CD4-positive, alpha-beta memory T cell (primary cell): ENCODE measurements around the gene PITRM1. TPM values are rescaled to one million over a fixed set of nuclear protein-coding genes. Genes with fewer than 3 reads are reported as not detected.

Experiments
- CTCF ChIA-PET: fragments of 350-600 bp; sonication (Branson Sonifier 250); formaldehyde crosslinking; loops from one replicate; lab custom pipeline; 2021; ENCODE audit warnings: inconsistent platforms; ENCODE audit not compliant: partially characterized antibody; lab: Charles Lee
- POLR2A ChIA-PET: fragments of 350-600 bp; sonication (Branson Sonifier 250); formaldehyde crosslinking; loops from one replicate; lab custom pipeline; 2021; ENCODE audit not compliant: partially characterized antibody; lab: Charles Lee
- DNase-seq, 5 donors: peaks; one replicate each; pipeline versions ENCODE4 v3.0.0 to v3.0.0-alpha.2; 2020 to 2022; ENCODE audit warnings: mixed read lengths in 1 of 5
- H3K27ac ChIP-seq: one replicate; pipeline ENCODE4 v1.7.0; 2013; ENCODE audit warnings: low read depth, low read length
- H3K27me3 ChIP-seq: 2 replicates; pipeline ENCODE4 v1.7.0; 2013; ENCODE audit warnings: mild to moderate bottlenecking, low read length, moderate library complexity; ENCODE audit not compliant: insufficient read depth
- H3K36me3 ChIP-seq: 2 replicates; pipeline ENCODE4 v1.7.0; 2013; ENCODE audit warnings: mild to moderate bottlenecking, low read length, moderate library complexity; ENCODE audit not compliant: insufficient read depth
- H3K4me1 ChIP-seq: 2 replicates; pipeline ENCODE4 v1.7.0; 2013; ENCODE audit warnings: mild to moderate bottlenecking, low read length, moderate library complexity; ENCODE audit not compliant: insufficient read depth
- H3K4me3 ChIP-seq, 2 donors: one replicate each; pipeline ENCODE4 v1.7.0; 2013; ENCODE audit warnings: low read length in 2 of 2, mild to moderate bottlenecking in 1 of 2
- H3K9me3 ChIP-seq, 2 donors: one replicate each; pipeline ENCODE4 v1.7.0; 2013; ENCODE audit warnings: low read length in 2 of 2, control low read depth in 1 of 2; ENCODE audit not compliant: control insufficient read depth in 1 of 2
- H3K27ac Mint-ChIP-seq, 7 donors: one replicate each; pipeline ENCODE4 v1.8.0; 2020 to 2021; ENCODE audit warnings: mixed read lengths in 7 of 7, mild to moderate bottlenecking in 6 of 7, inconsistent platforms in 3 of 7, moderate library complexity in 3 of 7
- H3K27me3 Mint-ChIP-seq, 2 donors: one replicate each; pipeline ENCODE4 v1.8.0; 2020 to 2021; ENCODE audit warnings: mixed read lengths in 2 of 2
- H3K36me3 Mint-ChIP-seq, 2 donors: one replicate each; pipeline ENCODE4 v1.8.0; 2020 to 2021; ENCODE audit warnings: mixed read lengths in 2 of 2, inconsistent platforms in 1 of 2, mild to moderate bottlenecking in 1 of 2
- H3K4me1 Mint-ChIP-seq, 4 donors: one replicate each; pipeline ENCODE4 v1.8.0; 2020 to 2021; ENCODE audit warnings: mixed read lengths in 4 of 4, mild to moderate bottlenecking in 1 of 4
- H3K4me3 Mint-ChIP-seq, 8 donors: one replicate each; pipeline ENCODE4 v1.8.0; 2020 to 2021; ENCODE audit warnings: mixed read lengths in 8 of 8, mild to moderate bottlenecking in 7 of 8, moderate library complexity in 6 of 8, inconsistent platforms in 3 of 8
- H3K9me3 Mint-ChIP-seq, 8 donors: one replicate each; pipeline ENCODE4 v1.8.0; 2020 to 2021; ENCODE audit warnings: mixed read lengths in 8 of 8, mild to moderate bottlenecking in 5 of 8, inconsistent platforms in 3 of 8, moderate library complexity in 1 of 8
- intact Hi-C: fragments of 100-400 bp; cut with micrococcal nuclease; formaldehyde crosslinking; loops from one replicate; pipeline ENCODE4 v1.15.1; 2023
- polyA plus RNA-seq, 2 donors: library from polyadenylated mRNA; unstranded; fragments of 300-500 nt; fragmentation: Illumina TruSeq; gene quantifications; one replicate each; pipeline ENCODE4 v1.2.3, GENCODE V29; 2021
- total RNA-seq, 2 experiments: library from RNA; stranded (reverse); gene quantifications; one replicate each; pipeline ENCODE4 v1.2.3, GENCODE V29; 2021

The PITRM1 gene
- total and polyA plus RNA-seq, 4 experiments from 2014 or later: 25.5 to 80.7 (median 63.0) TPM

DNA sequence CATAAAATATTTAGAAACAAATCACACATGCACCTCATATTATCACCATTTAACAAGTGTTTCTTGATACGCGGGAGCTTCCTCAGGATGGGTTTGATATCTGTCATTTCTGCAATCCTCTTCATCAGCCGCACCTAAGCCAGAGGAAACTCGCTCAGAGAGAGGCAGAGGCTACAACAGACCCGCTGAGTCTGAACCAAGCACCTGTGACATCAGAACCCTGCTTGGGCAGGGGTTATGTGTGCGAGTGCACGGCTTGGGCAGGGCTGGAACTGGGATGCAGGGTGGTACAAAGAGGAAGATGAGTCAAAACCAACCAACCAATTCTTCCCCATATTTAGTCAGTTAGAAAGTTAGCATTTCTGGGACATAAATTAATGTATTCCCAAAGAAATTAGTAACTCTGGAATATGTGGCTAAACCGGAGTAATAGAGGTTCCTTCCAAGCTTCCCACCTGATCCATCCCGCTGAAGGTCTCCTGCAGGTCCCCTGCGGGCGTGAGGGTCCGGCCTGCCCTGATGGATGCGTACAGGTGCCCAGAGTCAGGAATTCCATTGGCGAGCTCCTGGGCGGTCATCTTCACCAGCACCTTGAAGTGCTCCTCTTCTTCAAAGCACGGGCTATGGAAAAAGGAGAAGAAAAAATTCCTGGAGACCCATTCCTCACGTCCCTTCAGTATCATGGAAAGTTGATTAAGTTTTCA lies 25.3 kb downstream of the PITRM1 start:
- intact Hi-C loops: no loop called here
- H3K9me3 ChIP-seq: no peaks in the 10 kb centered on the region
- no peaks in the 10 kb centered on the region for H3K27me3 Mint-ChIP-seq
- no peak overlapping the region for H3K4me3 Mint-ChIP-seq
- H3K4me3 ChIP-seq: no peak overlapping the region
- CTCF ChIA-PET: no interaction called here
- POLR2A ChIA-PET: no interaction called here
- peaks cover 61 to 92% of the 10 kb centered on the region in 2 donors for H3K36me3 Mint-ChIP-seq
- H3K27me3 ChIP-seq: no peaks in the 10 kb centered on the region
- H3K27ac Mint-ChIP-seq: peak overlapping the region in 1 of 7 donors; percentile 36
- H3K9me3 Mint-ChIP-seq: no peaks in the 10 kb centered on the region
- H3K4me1 ChIP-seq: no peaks in the 10 kb centered on the region
- peaks cover 81% of the 10 kb centered on the region for H3K36me3 ChIP-seq
- no peak for DNase-seq
- no peak overlapping the region for H3K27ac ChIP-seq
- no peaks in the 10 kb centered on the region for H3K4me1 Mint-ChIP-seq

DNA sequence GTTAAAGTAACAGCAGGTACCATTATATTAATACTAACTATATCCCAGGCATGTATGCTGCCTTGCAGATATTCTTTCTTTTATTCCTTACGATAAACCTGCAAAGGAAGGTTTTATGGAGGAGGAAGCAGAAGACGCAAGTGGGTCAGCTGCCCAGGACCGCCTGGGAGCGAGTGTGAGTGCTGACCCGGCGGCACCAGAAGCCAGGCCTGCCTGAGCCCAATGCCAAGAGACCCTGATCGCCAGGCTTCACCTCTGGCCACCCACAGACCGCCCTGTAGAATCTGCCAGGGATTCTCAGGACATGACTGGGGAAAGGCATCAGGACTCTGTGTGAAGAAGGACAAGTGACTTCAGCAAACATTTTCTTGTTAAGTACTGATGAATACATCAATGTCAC lies 26.3 kb downstream of the PITRM1 start:
- POLR2A ChIA-PET: no interaction called here
- H3K27me3 Mint-ChIP-seq: no peaks in the 10 kb centered on the region
- H3K4me1 ChIP-seq: no peaks in the 10 kb centered on the region
- DNase-seq: no peak
- intact Hi-C loops: no loop called here
- no peak overlapping the region for H3K27ac ChIP-seq
- H3K9me3 ChIP-seq: no peaks in the 10 kb centered on the region
- H3K27ac Mint-ChIP-seq: no peak overlapping the region
- H3K27me3 ChIP-seq: no peaks in the 10 kb centered on the region
- CTCF ChIA-PET: no interaction called here
- H3K36me3 ChIP-seq: peaks cover 84% of the 10 kb centered on the region
- no peaks in the 10 kb centered on the region for H3K9me3 Mint-ChIP-seq
- H3K4me3 Mint-ChIP-seq: no peak overlapping the region
- H3K4me1 Mint-ChIP-seq: no peaks in the 10 kb centered on the region
- H3K4me3 ChIP-seq: no peak overlapping the region
- peaks cover 68 to 91% of the 10 kb centered on the region in 2 donors for H3K36me3 Mint-ChIP-seq

DNA sequence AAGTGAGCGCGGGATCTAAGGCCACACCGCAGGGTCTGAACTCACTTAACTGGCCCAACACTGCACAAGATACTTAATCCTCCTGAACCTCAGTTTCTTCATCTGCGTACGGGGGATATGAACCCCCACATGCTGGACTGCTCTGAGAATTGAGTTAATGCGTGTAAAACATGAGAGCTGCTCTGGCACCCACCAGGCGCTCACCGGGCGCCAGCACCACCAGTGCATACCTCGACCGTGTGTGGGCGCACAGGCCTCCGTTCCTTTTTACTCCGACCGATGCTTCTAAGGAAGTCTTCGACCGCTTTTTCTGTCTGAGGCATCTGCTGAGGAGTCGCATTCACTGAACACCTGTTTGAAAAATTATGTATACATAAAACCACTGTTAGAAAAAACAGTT lies 27.2 kb downstream of the PITRM1 start:
- H3K9me3 Mint-ChIP-seq: no peaks in the 10 kb centered on the region
- CTCF ChIA-PET: no interaction called here

DNA sequence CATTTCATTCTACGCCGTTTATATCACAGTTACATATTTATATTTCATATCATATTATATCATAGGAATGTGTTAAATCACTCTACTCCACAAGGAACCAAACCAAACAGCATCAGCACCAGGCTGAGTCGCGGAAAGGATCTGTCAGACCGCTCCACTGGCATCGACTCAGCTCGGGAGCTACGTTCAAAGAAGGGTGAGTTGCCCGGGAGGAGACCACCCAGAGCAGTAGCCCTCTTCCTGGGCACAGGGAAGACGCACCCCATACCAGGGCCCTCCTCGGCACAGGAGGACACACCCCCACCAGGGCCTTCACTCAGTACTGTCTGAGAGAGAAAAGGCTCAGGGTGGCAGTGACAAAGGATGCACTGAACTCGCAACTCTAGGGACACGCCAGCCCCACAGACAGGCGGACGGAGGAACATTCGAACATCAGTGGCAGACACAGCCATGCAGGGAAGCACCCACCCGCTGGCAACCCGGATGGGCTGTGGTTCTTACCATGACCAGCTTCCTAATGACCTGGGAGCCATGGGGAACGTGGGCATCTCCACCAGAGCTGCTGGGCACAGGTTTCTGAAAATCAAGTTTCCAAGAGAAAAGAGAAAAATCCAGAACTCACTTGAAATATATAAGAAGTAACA lies 28.7 kb downstream of the PITRM1 start:
- Histone ChIP-seq H3K4me1 (no peaks in the 10 kb centered on the region), H3K36me3 (peaks cover 88% of the 10 kb centered on the region), H3K9me3 (no peaks in the 10 kb centered on the region), H3K4me3 (no peak overlapping the region), H3K27ac (no peak overlapping the region), H3K27me3 (no peaks in the 10 kb centered on the region)
- H3K4me1 Mint-ChIP-seq: no peaks in the 10 kb centered on the region
- no peak for DNase-seq
- POLR2A ChIA-PET: no interaction called here
- intact Hi-C loops: no loop called here
- CTCF ChIA-PET: interaction anchor here (1.4 kb wide), 1 partner anchor 9 kb away, joined by 3 read pairs; no protein-coding TSS in a partner anchor
- no peak overlapping the region for H3K4me3 Mint-ChIP-seq
- no peaks in the 10 kb centered on the region for H3K9me3 Mint-ChIP-seq
- H3K36me3 Mint-ChIP-seq: peaks cover 72 to 92% of the 10 kb centered on the region in 2 donors
- H3K27ac Mint-ChIP-seq: peak overlapping the region in 1 of 7 donors; percentile 46
- H3K27me3 Mint-ChIP-seq: no peaks in the 10 kb centered on the region

More for the DNA sequence above, 27.2 kb downstream of the PITRM1 start:
- POLR2A ChIA-PET: no interaction called here
- no peaks in the 10 kb centered on the region for H3K4me1 Mint-ChIP-seq
- no peak for DNase-seq
- no peaks in the 10 kb centered on the region for H3K27me3 Mint-ChIP-seq
- H3K4me1 ChIP-seq: no peaks in the 10 kb centered on the region
- peaks cover 83% of the 10 kb centered on the region for H3K36me3 ChIP-seq
- intact Hi-C loops: no loop called here
- no peaks in the 10 kb centered on the region for H3K9me3 ChIP-seq
- no peak overlapping the region for H3K27ac ChIP-seq
- no peak overlapping the region for H3K4me3 Mint-ChIP-seq
- peaks cover 65 to 91% of the 10 kb centered on the region in 2 donors for H3K36me3 Mint-ChIP-seq
- no peak overlapping the region for H3K27ac Mint-ChIP-seq
- H3K27me3 ChIP-seq: no peaks in the 10 kb centered on the region
- no peak overlapping the region for H3K4me3 ChIP-seq

DNA sequence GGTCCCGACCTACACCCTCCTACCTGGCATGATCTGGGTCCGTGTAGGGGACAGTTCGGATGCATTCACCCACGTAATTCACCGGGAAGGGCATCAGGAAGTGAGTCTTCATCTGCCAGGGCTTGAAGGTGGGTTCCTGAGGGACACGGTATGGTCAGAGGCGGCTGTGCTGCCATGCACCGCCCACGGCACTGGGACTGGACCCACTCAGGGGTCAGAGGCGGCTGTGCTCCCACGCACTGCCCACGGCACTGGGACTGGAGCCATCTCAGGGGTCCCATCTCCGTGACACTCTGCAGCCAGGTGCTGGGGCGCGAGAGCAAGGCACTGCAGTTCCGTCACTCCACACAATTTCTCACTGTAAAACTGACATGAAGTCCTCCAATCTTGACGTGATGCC lies 29.2 kb downstream of the PITRM1 start:
- ChIA-PET CTCF (interaction anchor here (1.4 kb wide), 1 partner anchor 8 kb away, joined by 3 read pairs; no protein-coding TSS in a partner anchor), POLR2A (no interaction called here)
- Mint-ChIP-seq H3K27ac (peak overlapping the region in 1 of 7 donors; percentile 46), H3K4me3 (no peak overlapping the region), H3K9me3 (no peaks in the 10 kb centered on the region), H3K4me1 (no peaks in the 10 kb centered on the region), H3K27me3 (no peaks in the 10 kb centered on the region), H3K36me3 (peaks cover 78 to 92% of the 10 kb centered on the region in 2 donors)
- no peaks in the 10 kb centered on the region for H3K4me1 ChIP-seq
- no peak overlapping the region for H3K27ac ChIP-seq
- H3K9me3 ChIP-seq: no peaks in the 10 kb centered on the region
- H3K36me3 ChIP-seq: peaks cover 88% of the 10 kb centered on the region
- intact Hi-C loops: no loop called here
- H3K4me3 ChIP-seq: no peak overlapping the region
- DNase-seq: no peak
- no peaks in the 10 kb centered on the region for H3K27me3 ChIP-seq

DNA sequence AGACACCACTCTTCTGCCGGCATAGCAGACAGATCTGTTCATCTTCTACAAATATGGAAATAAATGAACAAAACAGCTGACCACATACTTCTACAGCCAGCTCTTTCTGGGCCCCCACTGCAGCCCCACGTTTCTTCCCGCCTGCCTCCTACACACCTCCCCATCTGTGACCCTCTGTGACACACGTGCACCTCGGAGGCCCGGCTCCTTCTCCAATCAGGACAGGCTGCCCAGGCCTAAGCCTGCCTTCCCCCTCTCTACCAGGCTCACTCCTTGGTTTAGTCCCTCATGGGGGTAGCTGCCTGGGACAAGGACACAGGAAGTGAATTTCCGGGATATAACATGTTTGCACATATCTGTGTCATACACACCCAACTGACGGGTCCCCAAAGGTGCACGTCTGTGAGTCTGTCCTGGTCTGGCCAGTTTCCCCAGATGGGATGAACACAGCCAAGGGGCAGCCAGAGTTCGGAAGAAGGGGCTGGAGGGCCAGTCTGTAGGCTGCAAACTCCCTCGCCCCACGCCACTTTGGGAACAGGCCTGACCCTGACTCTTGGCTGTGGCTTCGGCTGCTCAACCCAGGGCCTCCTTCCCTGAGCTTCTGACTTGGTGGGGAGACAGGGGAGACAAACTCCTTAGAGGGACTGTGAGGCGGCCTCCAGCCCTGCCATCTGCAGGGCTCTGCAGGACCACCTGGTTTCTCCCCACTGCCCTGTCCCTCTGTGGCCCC lies 30.3 kb downstream of the PITRM1 start:
- H3K36me3 Mint-ChIP-seq: peaks cover 77 to 91% of the 10 kb centered on the region in 2 donors
- Histone ChIP-seq H3K27me3 (no peaks in the 10 kb centered on the region), H3K9me3 (no peaks in the 10 kb centered on the region), H3K4me1 (no peaks in the 10 kb centered on the region), H3K36me3 (peaks cover 87% of the 10 kb centered on the region), H3K4me3 (no peak overlapping the region), H3K27ac (no peak overlapping the region)
- no peaks in the 10 kb centered on the region for H3K27me3 Mint-ChIP-seq
- CTCF ChIA-PET: no interaction called here
- no peaks in the 10 kb centered on the region for H3K4me1 Mint-ChIP-seq
- no peaks in the 10 kb centered on the region for H3K9me3 Mint-ChIP-seq
- no peak for DNase-seq
- intact Hi-C loops: no loop called here
- peak overlapping the region in 5 of 7 donors; percentile 8 to 87 (median 13) for H3K27ac Mint-ChIP-seq
- no peak overlapping the region for H3K4me3 Mint-ChIP-seq
- POLR2A ChIA-PET: no interaction called here

DNA sequence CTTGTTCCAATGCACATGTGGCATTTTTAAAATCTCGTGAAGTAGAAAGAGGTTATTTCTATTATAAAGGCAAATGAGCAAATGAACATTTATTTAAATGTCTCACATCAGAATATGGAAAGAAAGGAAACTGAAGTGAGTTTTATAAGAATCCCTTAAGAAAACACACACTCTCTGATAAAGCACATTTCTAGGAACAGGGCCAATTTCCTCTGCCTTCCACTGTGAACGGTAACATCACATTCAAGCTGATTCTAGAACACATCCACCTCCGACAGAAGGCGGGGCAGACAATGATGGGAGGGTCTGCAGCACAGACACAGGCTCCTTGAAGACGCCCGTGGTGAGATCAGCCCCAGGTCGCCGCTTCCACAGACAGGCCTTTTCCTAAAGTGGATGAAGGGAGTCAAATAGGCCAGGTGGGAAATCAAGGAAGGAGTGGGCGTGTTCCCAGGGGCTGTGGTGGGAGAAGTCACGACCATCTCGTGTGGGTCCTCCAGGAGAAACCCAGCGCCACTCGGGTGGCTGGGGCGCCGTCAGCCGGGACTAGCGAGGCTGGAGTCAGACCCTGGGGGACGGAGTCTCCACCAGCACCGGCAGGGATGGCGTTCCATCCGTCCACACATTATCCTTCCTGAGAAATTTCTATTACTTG lies 31.1 kb downstream of the PITRM1 start:
- Histone ChIP-seq H3K4me1 (no peaks in the 10 kb centered on the region), H3K4me3 (no peak overlapping the region), H3K9me3 (no peaks in the 10 kb centered on the region), H3K36me3 (peaks cover 87% of the 10 kb centered on the region), H3K27me3 (no peaks in the 10 kb centered on the region), H3K27ac (no peak overlapping the region)
- no peak for DNase-seq
- H3K36me3 Mint-ChIP-seq: peaks cover 74 to 91% of the 10 kb centered on the region in 2 donors
- ChIA-PET POLR2A (no interaction called here), CTCF (no interaction called here)
- no peaks in the 10 kb centered on the region for H3K9me3 Mint-ChIP-seq
- no peaks in the 10 kb centered on the region for H3K4me1 Mint-ChIP-seq
- intact Hi-C loops: no loop called here
- H3K4me3 Mint-ChIP-seq: no peak overlapping the region
- no peaks in the 10 kb centered on the region for H3K27me3 Mint-ChIP-seq
- H3K27ac Mint-ChIP-seq: peak overlapping the region in 3 of 7 donors; percentile 47 to 75 (median 67)
